Measurements from ENCODE around the gene KLHDC3. TPM values are rescaled to one million over a fixed set of nuclear protein-coding genes. Genes with fewer than 3 reads are reported as not detected.

KLHDC3 gene
- total and polyA plus RNA-seq, 9 of the 15 experiments (the other 6 are each of a cell fraction or from before 2014, with no cell fraction given): 4.5 to 171 (median 107) TPM

- TF ChIP-seq EP400 (IDR thresholded peaks at IDR 0.05): peak; percentile 55; the same call in 1 of the 2 replicates
- TF ChIP-seq CBFA2T2 (conservative IDR thresholded peaks at IDR 0.05): no peak; the same call in 1 of the 2 replicates
- peak; percentile 68 for TF ChIP-seq SAP30 (IDR thresholded peaks at IDR 0.05; ENCODE audit: borderline replicate concordance, insufficient read depth, low read depth, low read length, poor library complexity, severe bottlenecking)
- TF ChIP-seq ZNF408 (CRISPR knock-in tag; IDR thresholded peaks at IDR 0.05; ENCODE audit: low read depth): no peak
- TF ChIP-seq ZNF699 (CRISPR knock-in tag; IDR thresholded peaks at IDR 0.05; ENCODE audit: insufficient replicate concordance): no peak
- no peak for TF ChIP-seq CGGBP1 (CRISPR knock-in tag; IDR thresholded peaks at IDR 0.05)
- no peak for TF ChIP-seq ATF1 (CRISPR knock-in tag; IDR thresholded peaks at IDR 0.05)
- TF ChIP-seq ATF1 (tag; IDR thresholded peaks at IDR 0.05): no peak
- TF ChIP-seq TOE1 (IDR thresholded peaks at IDR 0.05; ENCODE audit: borderline replicate concordance): peak; percentile 29; the same call in 1 of the 2 replicates
- TF ChIP-seq TOE1 (CRISPR knock-in tag; IDR thresholded peaks at IDR 0.05; ENCODE audit: borderline replicate concordance, low read depth): no peak
- no peak for TF ChIP-seq PHB2 (IDR thresholded peaks at IDR 0.05; ENCODE audit: low read depth)
- no peak for TF ChIP-seq SETDB1 (IDR thresholded peaks at IDR 0.05; ENCODE audit: low read length)
- TF ChIP-seq ZNF639 (CRISPR knock-in tag; conservative IDR thresholded peaks at IDR 0.05 in 1 of 2, IDR thresholded peaks at IDR 0.05 in 1 of 2): peak in 1 of 2 experiments; percentile 95; a peak in 2 of 4 replicates
- no peak for TF ChIP-seq POU5F1 (IDR thresholded peaks at IDR 0.05; ENCODE audit: borderline replicate concordance, low read depth, low read length, partially characterized antibody)
- no peak for TF ChIP-seq FIP1L1 (IDR thresholded peaks at IDR 0.05; ENCODE audit: low read depth, low read length, poor library complexity, severe bottlenecking)
Observed at GRCh38 chr6:43013097-43013842, 779 bp upstream of the KLHDC3 start (continued).
